Astrocyte of the hippocampus (primary cell): Measurements from ENCODE around the gene SLC38A6.

Experiments
- DNase-seq: peaks from one replicate; pipeline ENCODE4 v3.0.0; 2011; ENCODE audit warnings: low read depth, low spot score

Gene SLC38A6

GRCh38 chr14:60977847-60978246, 3.2 kb upstream of the SLC38A6 start:
- no peak for DNase-seq

GRCh38 chr14:60981633-60982455, 799 bp downstream of the SLC38A6 start:
- peak; percentile 58 for DNase-seq

GRCh38 chr14:60984196-60984595, 3.2 kb downstream of the SLC38A6 start:
- no peak for DNase-seq

GRCh38 chr14:60986500-60986899, 5.5 kb downstream of the SLC38A6 start:
- DNase-seq = no peak

GRCh38 chr14:60989599-60989998, 8.6 kb downstream of the SLC38A6 start:
- DNase-seq = no peak

GRCh38 chr14:60998617-60999016, 17.6 kb downstream of the SLC38A6 start:
- DNase-seq = no peak

GRCh38 chr14:60999536-60999935, 18.5 kb downstream of the SLC38A6 start:
- DNase-seq = no peak

GRCh38 chr14:61003571-61003970, 22.5 kb downstream of the SLC38A6 start:
- DNase-seq = peak; percentile 17

- no peak for DNase-seq
Observed at GRCh38 chr14:61019537-61019936, 38.5 kb downstream of the SLC38A6 start.

- DNase-seq = peak; percentile 81
Observed at GRCh38 chr14:61025251-61026223, 44.5 kb downstream of the SLC38A6 start.

- DNase-seq = no peak
Observed at GRCh38 chr14:61026526-61026925, 45.5 kb downstream of the SLC38A6 start.

GRCh38 chr14:61031026-61031425, 50.0 kb downstream of the SLC38A6 start:
- no peak for DNase-seq

GRCh38 chr14:61033054-61033453, 52.0 kb downstream of the SLC38A6 start:
- DNase-seq = no peak

- no peak for DNase-seq
Observed at GRCh38 chr14:61033855-61034254, 52.8 kb downstream of the SLC38A6 start.

- no peak for DNase-seq
Observed at GRCh38 chr14:61034416-61035120, 53.5 kb downstream of the SLC38A6 start.

GRCh38 chr14:61037215-61037614, 56.2 kb downstream of the SLC38A6 start:
- no peak for DNase-seq

GRCh38 chr14:61041704-61042103, 60.7 kb downstream of the SLC38A6 start:
- no peak for DNase-seq

GRCh38 chr14:61042220-61042619, 61.2 kb downstream of the SLC38A6 start:
- DNase-seq = no peak

GRCh38 chr14:61043506-61043905, 62.5 kb downstream of the SLC38A6 start:
- no peak for DNase-seq

- DNase-seq = no peak
Observed at GRCh38 chr14:61047021-61047420, 66.0 kb downstream of the SLC38A6 start.

- DNase-seq = no peak
Observed at GRCh38 chr14:61048640-61049039, 67.6 kb downstream of the SLC38A6 start.

- no peak for DNase-seq
Observed at GRCh38 chr14:61050417-61050816, 69.4 kb downstream of the SLC38A6 start.
